HUES48 (cell line): Measurements from ENCODE around the gene NRG2.

Experiments used
- H3K27ac ChIP-seq: one replicate; pipeline ENCODE4 v1.7.0; 2013; ENCODE audit warnings: low read depth, low read length, inconsistent platforms
- H3K27me3 ChIP-seq: 2 replicates; pipeline ENCODE4 v1.6.1; 2013; ENCODE audit warnings: mild to moderate bottlenecking, low read length; ENCODE audit not compliant: control insufficient read depth, insufficient read depth
- H3K36me3 ChIP-seq: 2 replicates; pipeline ENCODE4 v1.6.1; 2013; ENCODE audit warnings: low read length; ENCODE audit not compliant: control insufficient read depth, insufficient read depth
- H3K4me1 ChIP-seq: 2 replicates; pipeline ENCODE4 v1.6.1; 2013; ENCODE audit warnings: mild to moderate bottlenecking, low read length; ENCODE audit not compliant: control insufficient read depth, insufficient read depth
- H3K4me3 ChIP-seq: 2 replicates; pipeline ENCODE4 v1.5.1; 2013; ENCODE audit warnings: mild to moderate bottlenecking, low read depth, low read length
- H3K9ac ChIP-seq: 2 replicates; pipeline ENCODE4 v1.6.1; 2013; ENCODE audit warnings: mild to moderate bottlenecking, low read depth, low read length, moderate library complexity
- H3K9me3 ChIP-seq: 2 replicates; pipeline ENCODE4 v1.6.1; 2013; ENCODE audit warnings: low read length; ENCODE audit not compliant: control insufficient read depth, insufficient read depth

Gene NRG2

GRCh38 chr5:139803978-139804377 is 239.1 kb downstream of the NRG2 start:
- Histone ChIP-seq H3K4me1 (no peaks in the 10 kb centered on the region), H3K36me3 (no peaks in the 10 kb centered on the region), H3K27me3 (peaks cover 23% of the 10 kb centered on the region), H3K9ac (no peak overlapping the region), H3K27ac (no peak overlapping the region), H3K4me3 (no peak overlapping the region), H3K9me3 (no peaks in the 10 kb centered on the region)

- Histone ChIP-seq H3K36me3 (no peaks in the 10 kb centered on the region), H3K4me3 (no peak overlapping the region), H3K9me3 (no peaks in the 10 kb centered on the region), H3K9ac (no peak overlapping the region), H3K27ac (no peak overlapping the region), H3K4me1 (no peaks in the 10 kb centered on the region), H3K27me3 (peaks cover 68% of the 10 kb centered on the region)
Measured at GRCh38 chr5:139799359-139799758, 243.7 kb downstream of the NRG2 start.

GRCh38 chr5:139798883-139799282 is 244.2 kb downstream of the NRG2 start:
- no peaks in the 10 kb centered on the region for H3K36me3 ChIP-seq
- no peaks in the 10 kb centered on the region for H3K9me3 ChIP-seq
- peaks cover 73% of the 10 kb centered on the region for H3K27me3 ChIP-seq
- H3K27ac ChIP-seq = no peak overlapping the region
- no peaks in the 10 kb centered on the region for H3K4me1 ChIP-seq
- no peak overlapping the region for H3K9ac ChIP-seq
- H3K4me3 ChIP-seq = no peak overlapping the region

GRCh38 chr5:139797856-139798510 is 245.1 kb downstream of the NRG2 start:
- H3K9ac ChIP-seq = no peak overlapping the region
- H3K27ac ChIP-seq = no peak overlapping the region
- H3K4me1 ChIP-seq = no peaks in the 10 kb centered on the region
- H3K27me3 ChIP-seq = peaks cover 79% of the 10 kb centered on the region
- no peaks in the 10 kb centered on the region for H3K9me3 ChIP-seq
- no peaks in the 10 kb centered on the region for H3K36me3 ChIP-seq
- H3K4me3 ChIP-seq = no peak overlapping the region

- Histone ChIP-seq H3K36me3 (no peaks in the 10 kb centered on the region), H3K9ac (no peak overlapping the region), H3K4me1 (no peaks in the 10 kb centered on the region), H3K4me3 (no peak overlapping the region), H3K27me3 (peaks cover 83% of the 10 kb centered on the region), H3K27ac (no peak overlapping the region), H3K9me3 (no peaks in the 10 kb centered on the region)
Measured at GRCh38 chr5:139797335-139797734, 245.8 kb downstream of the NRG2 start.
